GM12872 (cell line): ENCODE data around the gene ZFYVE1.

ENCODE experiments used
- CTCF ChIP-seq: IDR thresholded peaks from 3 replicates; pipeline ENCODE4 v1.5.1; 2011; ENCODE audit warnings: low read depth, mild to moderate bottlenecking, low read length, moderate library complexity; ENCODE audit not compliant: insufficient read depth

The ZFYVE1 gene

GRCh38 chr14:73049428-73049827 is 22.5 kb upstream of the ZFYVE1 start:
- no peak for TF ChIP-seq CTCF

GRCh38 chr14:73047808-73048207 is 20.9 kb upstream of the ZFYVE1 start:
- TF ChIP-seq CTCF = no peak

GRCh38 chr14:73027984-73028383 is 1.1 kb upstream of the ZFYVE1 start:
- no peak for TF ChIP-seq CTCF

- TF ChIP-seq CTCF = no peak
These were observed 640 bp upstream of the ZFYVE1 start for GRCh38 chr14:73027546-73027945.

GRCh38 chr14:73026243-73026844 is 562 bp downstream of the ZFYVE1 start:
- TF ChIP-seq CTCF = no peak

GRCh38 chr14:73025544-73025943 is 1.4 kb downstream of the ZFYVE1 start:
- no peak for TF ChIP-seq CTCF

- no peak for TF ChIP-seq CTCF
These were observed 4.9 kb downstream of the ZFYVE1 start for GRCh38 chr14:73022051-73022450.
